ENCODE data around the gene MEGF11.

DNA sequence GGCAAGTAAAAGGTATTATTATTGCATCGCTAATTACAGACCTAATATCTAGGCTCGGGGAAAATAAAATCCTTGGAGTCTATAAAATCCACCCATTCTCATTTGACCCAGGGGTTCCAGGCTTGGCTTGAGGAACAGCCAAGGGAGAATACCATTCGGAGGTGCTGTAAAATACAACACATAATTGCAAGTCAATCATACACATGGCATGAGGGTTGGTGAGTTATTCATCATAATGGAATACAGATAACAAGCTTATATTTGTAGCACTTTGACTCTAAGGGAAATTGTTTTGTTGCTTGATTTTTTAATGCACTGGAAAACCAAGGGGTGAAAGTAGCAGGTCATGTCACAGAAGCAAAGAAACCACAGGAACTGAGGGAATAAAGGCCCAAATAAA lies 23.0 kb upstream of the MEGF11 start:
- no peak for TF ChIP-seq EP300 (IDR thresholded peaks at IDR 0.05)
- TF ChIP-seq POLR2AphosphoS5 (IDR thresholded peaks at IDR 0.05): no peak
- TF ChIP-seq, protein P1, sequence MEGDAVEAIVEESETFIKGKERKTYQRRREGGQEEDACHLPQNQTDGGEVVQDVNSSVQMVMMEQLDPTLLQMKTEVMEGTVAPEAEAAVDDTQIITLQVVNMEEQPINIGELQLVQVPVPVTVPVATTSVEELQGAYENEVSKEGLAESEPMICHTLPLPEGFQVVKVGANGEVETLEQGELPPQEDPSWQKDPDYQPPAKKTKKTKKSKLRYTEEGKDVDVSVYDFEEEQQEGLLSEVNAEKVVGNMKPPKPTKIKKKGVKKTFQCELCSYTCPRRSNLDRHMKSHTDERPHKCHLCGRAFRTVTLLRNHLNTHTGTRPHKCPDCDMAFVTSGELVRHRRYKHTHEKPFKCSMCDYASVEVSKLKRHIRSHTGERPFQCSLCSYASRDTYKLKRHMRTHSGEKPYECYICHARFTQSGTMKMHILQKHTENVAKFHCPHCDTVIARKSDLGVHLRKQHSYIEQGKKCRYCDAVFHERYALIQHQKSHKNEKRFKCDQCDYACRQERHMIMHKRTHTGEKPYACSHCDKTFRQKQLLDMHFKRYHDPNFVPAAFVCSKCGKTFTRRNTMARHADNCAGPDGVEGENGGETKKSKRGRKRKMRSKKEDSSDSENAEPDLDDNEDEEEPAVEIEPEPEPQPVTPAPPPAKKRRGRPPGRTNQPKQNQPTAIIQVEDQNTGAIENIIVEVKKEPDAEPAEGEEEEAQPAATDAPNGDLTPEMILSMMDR (IDR thresholded peaks at IDR 0.05): no peak
